Measurements from ENCODE around the gene PTPN14.
"Not testable (repeated sequence)": the region's sequence is repeated elsewhere in the genome, so short reads cannot be mapped to it uniquely, and the experiment has no call there.

The PTPN14 gene

DNA sequence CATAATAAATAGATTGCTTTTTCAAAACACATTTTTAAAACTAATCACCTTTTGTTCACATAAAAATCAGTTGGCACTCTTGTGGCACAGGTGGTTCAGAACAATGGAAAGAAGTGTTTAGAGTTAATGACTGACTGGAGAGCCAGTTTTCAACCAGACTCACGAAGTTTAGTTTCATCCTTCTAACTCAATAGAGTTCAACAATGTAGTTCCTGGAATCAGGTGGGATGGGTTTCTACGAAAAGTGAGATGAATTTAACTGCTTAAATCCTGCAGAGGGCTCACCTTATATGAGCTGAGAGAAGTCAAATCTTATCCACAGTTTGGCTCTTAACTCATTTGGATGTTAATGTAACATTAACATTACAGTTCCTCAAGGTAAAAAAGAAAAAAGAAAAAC lies 153.9 kb downstream of the PTPN14 start:
- DNase-seq (ENCODE audit: low spot score): no peak

- DNase-seq (ENCODE audit: low spot score): no peak
These were observed 155.1 kb downstream of the PTPN14 start for GRCh38 chr1:214396330-214396729.

- DNase-seq (ENCODE audit: low spot score): not testable (repeated sequence)
These were observed 156.8 kb downstream of the PTPN14 start for GRCh38 chr1:214394569-214394968.

DNA sequence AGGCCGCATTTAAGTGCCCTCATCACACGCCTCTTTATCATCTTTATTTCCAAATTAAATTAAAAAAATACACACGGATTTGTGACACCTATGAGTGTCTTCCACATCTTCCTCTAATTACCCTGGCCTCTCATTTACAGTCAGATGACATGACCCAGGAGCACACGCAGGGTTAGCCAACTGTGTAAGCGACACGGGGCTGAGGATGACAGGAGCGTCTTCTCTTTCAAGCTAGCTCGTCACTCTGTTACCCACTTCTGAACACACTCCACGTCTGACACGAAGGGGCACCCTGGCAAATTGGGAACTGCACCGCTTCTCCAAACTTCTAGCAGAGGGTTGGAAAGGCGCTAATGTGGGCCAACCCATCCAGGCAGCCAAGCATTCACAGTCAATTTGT lies 158.3 kb downstream of the PTPN14 start:
- DNase-seq (ENCODE audit: low spot score): no peak

DNA sequence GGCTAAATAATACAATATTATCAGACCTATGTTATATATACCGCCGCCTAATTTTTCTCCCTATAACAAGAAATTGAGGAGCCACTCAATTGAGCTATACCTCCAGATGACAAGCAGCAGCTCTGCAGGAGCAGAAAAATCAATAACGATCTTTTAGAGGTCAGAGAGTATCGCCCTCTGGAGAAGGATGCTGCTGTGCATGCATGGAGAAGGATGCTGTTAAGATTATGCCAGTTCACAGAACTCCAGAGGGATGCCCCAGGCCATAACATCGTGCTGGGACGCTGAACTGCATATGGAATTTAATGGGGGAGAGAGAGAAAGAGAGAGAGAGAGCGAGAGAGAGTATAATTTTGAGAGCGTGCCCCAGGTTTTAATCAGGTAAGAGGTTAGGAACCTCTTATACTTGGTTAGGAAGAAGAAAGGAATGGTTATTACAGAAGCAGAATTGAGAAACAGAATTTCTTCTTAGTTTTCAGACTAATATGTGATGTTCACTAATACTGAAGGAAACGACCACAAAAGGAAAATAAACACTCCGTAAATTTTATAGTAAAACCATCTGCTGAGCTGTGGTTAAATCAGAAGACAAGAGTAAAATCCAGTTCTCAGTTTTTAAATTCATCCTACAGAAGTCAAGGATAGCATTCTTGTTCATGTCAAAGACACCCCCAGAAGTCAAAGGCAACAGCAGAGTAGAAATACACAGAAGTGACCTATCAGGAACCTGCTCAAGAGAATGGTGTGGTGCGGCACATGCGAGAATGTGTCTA lies 159.3 kb downstream of the PTPN14 start:
- DNase-seq (ENCODE audit: low spot score): no peak

DNA sequence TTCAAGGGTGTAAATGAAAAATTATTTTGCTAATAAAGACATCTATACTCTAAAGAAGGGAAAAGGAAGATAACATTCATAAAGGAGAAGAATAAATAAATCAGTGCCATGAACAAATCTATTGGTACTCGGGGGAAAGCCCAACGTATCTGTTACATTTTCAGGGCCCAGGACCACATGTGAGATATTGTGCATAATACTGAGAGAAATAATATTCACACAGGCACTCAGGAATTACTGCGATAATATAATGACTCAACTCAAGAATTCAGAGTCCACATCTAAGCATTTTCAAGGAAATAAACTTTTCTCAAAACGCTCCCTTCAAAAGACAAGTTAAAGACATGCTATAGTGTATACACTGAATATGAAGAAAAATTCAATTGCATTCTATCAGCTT lies 161.7 kb downstream of the PTPN14 start:
- no peak for DNase-seq (ENCODE audit: low spot score)

DNA sequence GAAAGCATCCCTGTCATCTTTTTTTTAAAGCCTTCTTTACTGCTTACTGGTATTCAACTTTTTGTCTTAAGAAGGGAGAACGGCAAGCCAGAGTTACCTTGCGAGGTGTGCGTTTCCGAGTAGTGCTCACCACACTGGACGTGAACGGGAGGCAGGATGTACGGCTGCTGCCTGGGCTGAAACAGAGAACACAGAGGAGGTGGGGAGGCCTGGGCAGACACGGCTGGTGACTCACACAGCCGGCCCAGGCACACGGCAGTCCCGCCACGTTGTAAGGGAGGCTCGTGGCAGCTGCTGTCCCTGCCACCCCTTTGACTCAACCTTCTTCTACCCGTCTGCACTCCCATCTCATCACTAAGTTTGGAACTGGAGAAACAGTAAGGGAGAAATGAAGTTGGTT lies 164.7 kb downstream of the PTPN14 start:
- no peak for DNase-seq (ENCODE audit: low spot score)

GRCh38 chr1:214386333-214386732 lies 165.1 kb downstream of the PTPN14 start:
- no peak for DNase-seq (ENCODE audit: low spot score)

DNA sequence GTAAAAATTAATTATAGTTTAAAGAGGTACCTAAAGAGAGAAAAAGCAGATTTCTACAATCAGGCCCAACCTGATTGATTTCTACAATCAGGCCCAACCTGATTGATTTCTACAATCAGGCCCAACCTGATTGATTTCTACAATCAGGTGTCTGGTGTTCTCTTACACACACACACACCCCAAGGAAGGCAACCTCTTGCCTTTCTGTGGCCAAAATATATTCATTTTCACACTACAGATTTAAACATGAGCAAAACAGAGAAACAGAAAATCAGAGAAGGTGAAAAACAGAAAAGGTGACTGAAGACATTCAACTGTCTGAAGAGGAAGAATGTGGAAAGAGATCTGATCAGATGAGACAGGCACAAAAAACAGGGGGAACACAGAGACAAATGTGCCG lies 166.0 kb downstream of the PTPN14 start:
- DNase-seq (ENCODE audit: low spot score): no peak

- no peak for DNase-seq (ENCODE audit: low spot score)
These were observed 166.9 kb downstream of the PTPN14 start for GRCh38 chr1:214384373-214385079.

- no peak for DNase-seq (ENCODE audit: low spot score)
These were observed 167.7 kb downstream of the PTPN14 start for GRCh38 chr1:214383381-214384372.

- no peak for DNase-seq (ENCODE audit: low spot score)
These were observed 170.3 kb downstream of the PTPN14 start for GRCh38 chr1:214380986-214381695.

- no peak for DNase-seq (ENCODE audit: low spot score)
These were observed 171.0 kb downstream of the PTPN14 start for GRCh38 chr1:214380396-214380795.

- DNase-seq (ENCODE audit: low spot score): no peak
These were observed 172.0 kb downstream of the PTPN14 start for GRCh38 chr1:214379236-214379970.

DNA sequence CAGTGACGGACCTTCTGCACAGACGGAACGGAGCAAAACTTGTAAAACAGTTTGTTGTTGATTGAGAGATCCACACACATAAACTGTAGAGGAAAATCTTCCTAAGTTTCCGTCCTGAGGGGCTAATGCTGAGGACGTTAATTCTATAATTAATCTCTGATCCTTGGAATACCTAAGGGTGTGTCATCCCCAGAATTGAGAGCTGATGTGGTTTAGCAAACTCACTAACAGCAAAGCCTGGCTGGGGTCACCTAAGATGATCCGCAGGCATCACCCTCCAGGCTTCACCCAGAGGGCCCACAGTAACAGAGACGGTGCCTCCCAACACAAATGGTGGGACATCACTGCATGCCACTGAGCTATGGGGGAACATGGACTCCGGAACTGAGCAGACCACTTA lies 172.9 kb downstream of the PTPN14 start:
- DNase-seq (ENCODE audit: low spot score): no peak

DNA sequence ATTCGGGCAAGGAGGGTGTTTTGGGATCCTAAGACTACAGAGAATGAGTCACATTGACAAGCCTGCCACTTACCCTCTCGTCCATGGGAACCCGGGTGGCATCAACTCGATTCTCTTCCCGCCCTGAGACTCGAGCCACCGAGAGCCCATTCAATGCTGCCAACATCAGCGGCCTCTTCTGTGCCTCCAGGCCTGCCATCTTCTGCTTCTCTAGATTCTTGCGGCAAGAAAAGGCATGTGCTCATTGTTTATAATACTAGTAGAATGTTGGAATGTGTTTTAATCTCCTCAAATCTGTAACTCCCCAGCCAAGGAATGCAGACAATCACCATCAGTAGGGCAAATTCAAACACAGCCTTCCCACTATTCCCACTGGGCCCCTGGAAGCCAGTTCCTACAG lies 173.5 kb downstream of the PTPN14 start:
- no peak for DNase-seq (ENCODE audit: low spot score)

DNA sequence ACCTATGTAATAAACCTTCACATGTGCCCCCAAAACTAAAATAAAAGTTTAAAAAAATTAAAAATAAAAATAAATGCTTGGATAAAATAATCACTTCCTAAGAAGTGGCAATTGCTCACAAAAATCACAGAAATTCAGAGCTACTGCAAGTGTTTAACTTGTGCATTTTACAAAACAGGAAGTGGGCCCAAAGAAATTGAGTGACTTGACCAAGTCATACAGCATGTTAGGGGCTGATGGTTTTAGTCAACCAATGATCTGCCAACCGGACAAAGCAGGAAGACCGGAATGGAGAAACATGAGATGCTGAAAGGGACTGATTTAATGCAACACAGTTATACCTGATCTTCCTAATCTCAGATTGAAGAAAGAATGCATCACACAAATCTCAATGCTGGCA lies 173.9 kb downstream of the PTPN14 start:
- no peak for DNase-seq (ENCODE audit: low spot score)

GRCh38 chr1:214372092-214372491 lies 179.3 kb downstream of the PTPN14 start:
- no peak for DNase-seq (ENCODE audit: low spot score)

GRCh38 chr1:214370615-214371014 lies 180.8 kb downstream of the PTPN14 start:
- no peak for DNase-seq (ENCODE audit: low spot score)

DNA sequence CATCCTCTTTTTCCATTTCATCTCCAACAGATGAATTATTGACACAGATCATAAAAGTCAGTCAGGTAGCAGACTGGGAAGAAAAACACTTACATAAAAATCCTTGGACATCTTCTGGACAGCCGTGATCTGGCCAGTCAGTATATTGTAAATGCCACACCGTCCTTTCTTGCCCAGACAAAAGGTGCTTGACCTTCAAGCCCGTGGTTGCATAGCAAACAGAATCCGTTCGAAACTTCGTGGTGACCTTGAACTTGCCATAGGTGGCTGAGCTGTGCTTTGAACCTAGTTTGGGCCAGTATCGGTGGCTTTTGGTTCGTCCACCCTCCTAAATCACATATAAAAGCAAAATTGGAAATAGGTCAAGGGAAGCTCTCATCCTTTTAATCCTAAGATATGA lies 182.0 kb downstream of the PTPN14 start:
- DNase-seq (ENCODE audit: low spot score): no peak

DNA sequence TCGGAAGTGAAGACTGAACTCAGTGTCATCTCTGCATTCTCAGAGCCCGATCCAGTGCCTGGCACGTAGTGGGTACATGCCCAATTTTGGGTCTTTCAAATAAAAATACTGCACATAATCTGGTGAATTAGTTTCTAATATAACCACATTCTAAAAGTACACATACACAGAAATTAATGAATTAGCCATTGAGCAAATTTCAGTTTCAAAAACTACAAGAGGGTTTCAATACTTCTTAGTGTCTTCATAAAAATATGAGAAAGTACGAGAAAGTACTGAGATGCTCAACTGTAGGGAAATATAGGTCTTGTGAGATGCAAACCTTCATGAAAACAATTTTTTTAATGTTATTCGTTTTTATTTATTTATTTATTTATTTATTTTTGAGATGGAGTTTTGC lies 183.6 kb downstream of the PTPN14 start:
- DNase-seq (ENCODE audit: low spot score): no peak

All from HuH-7 (cell line).